Dermis microvascular lymphatic vessel endothelial cell (primary cell): ENCODE measurements around the gene SF3B6. TPM values are rescaled to one million over a fixed set of nuclear protein-coding genes. Genes with fewer than 3 reads are reported as not detected.
"Not testable (repeated sequence)": the region's sequence is repeated elsewhere in the genome, so short reads cannot be mapped to it uniquely, and the experiment has no call there.

ENCODE experiments used
- DNase-seq, 2 donors: peaks; one replicate each; pipeline versions ENCODE4 v3.0.0 to v3.0.0-alpha.2; 2010; ENCODE audit warnings: low read depth in 2 of 2
- total RNA-seq: library from RNA; depleted of rRNA; stranded (reverse); fragments of >200 nt; gene quantifications from 2 replicates; pipeline ENCODE4 v1.2.1, GENCODE V29; 2014

SF3B6 gene
- total RNA-seq, 1 donor from 2014 or later: 139 TPM

GRCh38 chr2:24093270-24093669 lies 17.1 kb upstream of the SF3B6 start:
- DNase-seq: not testable (repeated sequence)

GRCh38 chr2:24088821-24089359 lies 12.8 kb upstream of the SF3B6 start:
- DNase-seq: no peak

GRCh38 chr2:24087032-24087431 lies 10.9 kb upstream of the SF3B6 start:
- no peak for DNase-seq

- DNase-seq: no peak
Observed at GRCh38 chr2:24086241-24086640, 10.1 kb upstream of the SF3B6 start.

- no peak for DNase-seq
Observed at GRCh38 chr2:24085200-24085489, 9.0 kb upstream of the SF3B6 start.

- peak; percentile 68 to 93 for DNase-seq
Observed at GRCh38 chr2:24084386-24085199, 8.5 kb upstream of the SF3B6 start, which contains the start of gene TP53I3. TP53I3 (minus strand) TSS chr2:24084834; CDS start chr2:24084326, 508 bp downstream.

GRCh38 chr2:24083567-24084385 lies 7.7 kb upstream of the SF3B6 start:
- peak in 1 of 2 donors; percentile 78 for DNase-seq

GRCh38 chr2:24082787-24083566 lies 6.9 kb upstream of the SF3B6 start:
- DNase-seq: no peak

- no peak for DNase-seq
Observed at GRCh38 chr2:24080701-24081100, 4.6 kb upstream of the SF3B6 start.

- DNase-seq: no peak
Observed at GRCh38 chr2:24077879-24078278, 1.8 kb upstream of the SF3B6 start.

- DNase-seq: no peak
Observed at GRCh38 chr2:24077535-24077877, 1.4 kb upstream of the SF3B6 start.

- no peak for DNase-seq
Observed at GRCh38 chr2:24076849-24077534, 866 bp upstream of the SF3B6 start.

GRCh38 chr2:24075259-24075658 lies 867 bp downstream of the SF3B6 start:
- no peak for DNase-seq

GRCh38 chr2:24073816-24074215 lies 2.3 kb downstream of the SF3B6 start:
- DNase-seq: no peak

GRCh38 chr2:24072259-24072658 lies 3.9 kb downstream of the SF3B6 start:
- DNase-seq: no peak

- no peak for DNase-seq
Observed at GRCh38 chr2:24065341-24065740, 10.8 kb downstream of the SF3B6 start.

GRCh38 chr2:24058564-24059271 lies 17.4 kb downstream of the SF3B6 start:
- DNase-seq: peak in 1 of 2 donors; percentile 29

- no peak for DNase-seq
Observed at GRCh38 chr2:24055750-24056149, 20.4 kb downstream of the SF3B6 start.

GRCh38 chr2:24054366-24055010 lies 21.6 kb downstream of the SF3B6 start:
- no peak for DNase-seq

- no peak for DNase-seq
Observed at GRCh38 chr2:24052951-24053350, 23.2 kb downstream of the SF3B6 start.
